NCI-H2227 (cell line): Measurements from ENCODE around the gene LOX.

Experiments used
- DNase-seq: peaks from one replicate; lab custom pipeline; 2025; ENCODE audit not compliant: unreplicated experiment; lab: John Stamatoyannopoulos, UW

The LOX gene, protein sequence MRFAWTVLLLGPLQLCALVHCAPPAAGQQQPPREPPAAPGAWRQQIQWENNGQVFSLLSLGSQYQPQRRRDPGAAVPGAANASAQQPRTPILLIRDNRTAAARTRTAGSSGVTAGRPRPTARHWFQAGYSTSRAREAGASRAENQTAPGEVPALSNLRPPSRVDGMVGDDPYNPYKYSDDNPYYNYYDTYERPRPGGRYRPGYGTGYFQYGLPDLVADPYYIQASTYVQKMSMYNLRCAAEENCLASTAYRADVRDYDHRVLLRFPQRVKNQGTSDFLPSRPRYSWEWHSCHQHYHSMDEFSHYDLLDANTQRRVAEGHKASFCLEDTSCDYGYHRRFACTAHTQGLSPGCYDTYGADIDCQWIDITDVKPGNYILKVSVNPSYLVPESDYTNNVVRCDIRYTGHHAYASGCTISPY

DNA sequence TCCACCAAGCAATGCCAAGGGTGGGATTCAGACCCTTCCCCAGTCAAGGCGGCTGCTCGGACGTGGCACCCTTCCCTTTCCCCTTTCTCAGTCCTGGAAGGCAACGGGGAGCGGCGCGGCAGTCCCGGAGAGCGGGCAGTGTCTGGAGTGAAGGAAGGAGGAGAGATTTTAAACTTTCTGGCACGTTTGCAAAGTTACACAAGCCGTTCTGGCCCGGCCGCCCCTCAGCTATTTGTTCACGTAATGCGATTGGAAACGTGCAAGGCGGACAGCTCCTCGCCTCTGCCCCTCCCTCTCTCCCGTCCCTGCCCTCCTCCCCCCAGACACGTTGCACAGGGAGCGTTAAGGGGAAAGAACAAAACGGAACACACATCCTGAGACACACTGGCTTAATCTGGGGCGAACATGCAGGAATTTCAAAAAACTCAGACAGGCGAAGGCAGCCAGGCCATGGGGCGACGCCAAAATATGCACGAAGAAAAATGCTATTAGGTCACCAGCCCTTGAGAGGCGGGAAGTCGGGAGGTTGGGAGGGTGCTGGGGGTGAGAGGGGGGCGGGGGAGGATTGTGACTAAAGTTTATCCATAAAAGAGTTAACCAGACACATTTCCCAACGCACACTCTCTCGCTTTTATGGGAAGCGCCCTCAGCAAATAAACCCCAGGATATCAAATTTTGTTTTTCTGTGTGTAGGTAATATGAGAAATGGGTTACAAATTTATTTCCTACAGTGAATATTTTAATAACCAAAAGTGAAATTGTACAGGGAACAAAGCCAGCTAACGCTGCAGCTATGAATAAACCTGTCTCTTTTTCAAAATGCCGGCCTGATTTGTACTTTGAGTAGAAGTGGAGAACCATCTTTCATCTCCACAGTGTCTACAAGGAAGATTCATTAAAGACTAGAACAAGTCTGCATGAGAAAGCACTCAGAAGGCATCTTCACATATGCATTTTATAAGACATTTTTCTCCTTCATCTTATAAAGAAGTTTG is at the start of gene LOX:
Gene LOX (minus strand): TSS at position 144 of the 995 bp plus-strand sequence. CDS start 274 bp downstream, outside the sequence.
- DNase-seq: peak; percentile 64

DNA sequence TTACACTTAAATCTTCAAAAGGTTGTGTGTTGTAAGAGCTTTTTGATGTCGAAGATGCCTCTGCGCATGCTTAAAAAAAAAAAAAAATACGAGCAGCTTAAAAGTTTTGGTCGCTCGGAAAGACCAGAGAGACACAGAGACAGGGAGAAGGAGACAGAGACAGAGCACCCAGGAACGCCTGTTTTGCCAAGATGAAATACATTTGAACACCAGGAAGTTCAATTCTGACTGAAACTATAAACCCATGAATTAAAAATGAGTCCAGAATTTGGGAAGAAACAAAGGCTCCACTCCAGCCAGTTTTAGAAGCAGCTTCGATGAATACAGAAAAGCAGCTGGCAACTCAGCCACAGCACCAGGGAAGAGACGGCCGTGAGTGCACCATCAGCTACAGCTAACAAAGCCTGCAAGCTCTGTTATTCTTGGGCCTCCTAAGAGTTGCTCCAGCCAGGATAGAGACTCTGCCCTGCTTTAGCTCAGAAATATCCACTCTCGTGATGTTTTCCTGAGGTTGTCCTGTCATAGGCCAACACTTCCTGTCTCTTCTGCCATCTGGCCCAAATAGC is 48.8 kb upstream of the LOX start:
- no peak for DNase-seq

DNA sequence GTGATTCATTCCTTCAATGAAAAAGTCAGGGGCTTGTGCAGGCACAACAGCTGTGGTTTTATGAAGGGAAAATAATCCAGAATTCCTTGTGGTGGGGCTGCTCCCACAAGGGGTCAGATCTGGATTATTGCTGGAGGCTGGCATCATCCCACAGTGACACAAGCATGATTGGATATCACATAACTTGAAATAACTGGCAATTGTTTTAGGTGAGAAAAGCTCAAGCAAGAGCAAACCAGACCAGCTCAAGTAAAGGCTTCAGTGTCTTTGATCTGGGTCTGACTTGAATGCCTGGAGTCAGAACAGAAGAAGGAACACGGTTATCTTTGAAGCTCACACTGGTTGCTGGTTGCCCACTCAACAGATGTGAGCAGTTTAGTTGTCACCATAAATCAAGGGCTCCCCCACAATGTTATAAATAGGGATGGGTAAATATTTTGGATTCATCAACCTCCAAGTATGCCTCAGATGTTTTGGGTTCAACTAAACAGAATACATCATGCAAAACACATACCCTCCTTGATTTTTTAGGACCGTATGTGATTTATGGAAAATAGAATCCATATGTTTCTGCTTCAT is 48.2 kb upstream of the LOX start:
- no peak for DNase-seq

DNA sequence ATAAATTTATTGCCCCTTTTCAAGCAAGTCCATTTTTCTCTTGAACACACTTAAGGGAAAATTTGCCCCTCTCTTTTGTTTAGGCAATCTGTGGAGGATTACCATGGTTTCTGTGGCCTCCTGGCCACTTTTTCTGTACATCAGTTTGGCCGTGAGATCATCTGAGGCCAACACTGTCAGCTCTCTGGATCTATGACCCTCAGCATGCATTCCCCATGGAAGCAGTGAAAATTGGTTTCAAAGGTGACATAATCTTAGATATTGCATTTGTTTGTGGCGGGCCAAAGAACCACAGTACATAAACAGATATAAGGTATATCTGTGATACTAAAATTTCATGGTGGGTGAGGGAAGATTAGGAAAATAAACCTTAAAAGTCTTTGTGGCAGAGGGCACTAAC is 46.7 kb upstream of the LOX start:
- no peak for DNase-seq

DNA sequence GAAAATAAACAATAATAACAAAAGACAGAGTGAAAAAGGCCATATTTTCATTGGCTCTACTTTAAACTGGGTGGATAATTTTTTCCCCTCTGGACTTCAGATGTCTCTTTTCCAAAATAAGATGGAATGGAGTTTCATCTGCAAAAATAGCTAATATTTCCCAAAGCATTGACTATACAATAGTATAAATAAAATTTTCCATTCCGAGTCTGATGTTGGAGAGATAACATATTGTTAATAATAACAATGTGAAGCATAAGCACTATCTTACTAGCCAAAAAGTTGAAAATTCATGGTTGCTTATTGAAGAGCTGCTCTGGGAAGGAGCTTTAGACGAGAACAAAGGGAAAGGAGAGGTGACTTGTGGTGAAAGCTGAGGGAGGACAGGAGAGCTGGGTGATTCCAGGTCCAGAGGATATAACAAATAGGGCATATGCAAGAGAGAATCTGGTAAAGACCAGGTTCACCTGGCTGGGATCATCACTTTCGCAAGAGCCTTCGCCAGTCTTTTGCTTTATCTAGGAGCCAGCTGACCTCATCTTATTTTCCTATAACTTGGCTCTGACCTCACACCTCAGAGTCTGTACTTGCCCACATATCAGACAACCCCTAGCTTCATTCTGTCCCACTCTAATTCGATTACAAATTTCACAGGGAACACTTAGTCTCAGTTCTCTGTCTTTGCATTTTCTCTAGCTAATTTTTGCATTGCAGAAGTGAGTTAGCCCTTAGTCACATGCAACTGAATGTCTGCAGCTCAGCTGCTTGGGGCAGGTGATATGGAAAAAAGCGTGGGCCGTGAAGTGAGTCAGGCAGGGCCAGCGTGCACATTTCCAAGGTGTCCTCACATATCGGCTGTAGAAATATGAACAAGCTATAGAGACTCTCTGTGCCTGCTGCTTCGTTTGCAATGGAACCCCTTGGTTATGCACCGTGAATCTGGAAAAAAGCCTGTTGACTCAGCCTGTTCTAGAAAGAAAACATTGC is 43.7 kb upstream of the LOX start:
- DNase-seq: no peak

DNA sequence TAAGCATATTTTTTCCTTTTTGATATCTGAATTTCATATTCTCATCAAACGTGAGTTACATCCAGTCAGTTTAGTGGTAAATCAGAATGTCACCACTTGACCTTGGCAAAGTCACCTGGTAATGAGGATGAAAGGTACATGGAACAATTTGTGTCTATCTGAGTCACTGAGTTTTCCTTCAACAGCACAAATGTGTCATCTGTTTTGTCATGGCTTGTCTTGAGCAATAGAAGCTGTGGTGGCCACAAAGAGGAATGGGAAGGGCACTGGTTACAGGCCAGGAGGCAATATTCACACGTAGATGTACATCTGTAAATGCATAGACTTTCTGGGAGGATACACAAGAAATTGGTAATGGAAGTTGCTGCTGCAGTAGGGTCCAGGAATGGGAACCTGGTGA is 42.9 kb upstream of the LOX start:
- no peak for DNase-seq

DNA sequence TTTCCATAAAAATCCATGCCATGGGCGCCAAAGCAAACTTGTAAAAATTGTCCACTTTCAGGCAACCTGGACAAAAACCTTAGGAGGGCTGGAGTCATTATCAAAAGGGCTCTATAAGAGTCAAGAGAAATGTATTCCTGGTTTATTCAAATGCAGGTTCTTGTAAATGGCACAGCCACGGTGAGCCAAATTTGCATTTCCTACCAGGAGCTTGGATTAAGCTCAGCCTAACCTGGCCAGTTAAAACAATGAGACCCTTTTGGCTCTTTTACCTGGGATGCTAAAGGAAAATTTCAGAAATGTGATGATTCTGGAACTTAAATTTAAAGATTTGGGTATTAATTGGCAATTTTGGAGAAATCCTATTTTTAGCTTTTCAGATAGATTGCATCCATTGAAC is 42.4 kb upstream of the LOX start:
- DNase-seq: no peak

DNA sequence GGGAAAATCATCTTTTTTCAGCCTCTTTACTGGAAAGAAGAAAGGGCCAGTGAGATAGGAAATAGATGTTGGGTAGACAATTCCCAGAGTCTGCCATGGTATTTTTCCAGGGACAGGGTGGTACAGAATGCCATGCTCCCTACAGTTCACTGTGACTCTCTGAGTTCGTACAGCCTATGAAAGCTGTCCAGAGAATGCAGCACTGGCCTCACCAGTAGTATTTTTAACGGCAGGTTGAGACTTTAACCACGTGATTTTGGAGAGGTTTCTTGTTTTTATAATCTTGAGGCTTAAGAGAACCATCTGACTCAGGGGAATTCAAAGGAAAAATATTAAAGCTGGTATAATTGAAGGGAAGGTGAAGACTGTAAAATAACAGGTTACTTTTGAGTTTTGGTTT is 41.1 kb upstream of the LOX start:
- DNase-seq: no peak

DNA sequence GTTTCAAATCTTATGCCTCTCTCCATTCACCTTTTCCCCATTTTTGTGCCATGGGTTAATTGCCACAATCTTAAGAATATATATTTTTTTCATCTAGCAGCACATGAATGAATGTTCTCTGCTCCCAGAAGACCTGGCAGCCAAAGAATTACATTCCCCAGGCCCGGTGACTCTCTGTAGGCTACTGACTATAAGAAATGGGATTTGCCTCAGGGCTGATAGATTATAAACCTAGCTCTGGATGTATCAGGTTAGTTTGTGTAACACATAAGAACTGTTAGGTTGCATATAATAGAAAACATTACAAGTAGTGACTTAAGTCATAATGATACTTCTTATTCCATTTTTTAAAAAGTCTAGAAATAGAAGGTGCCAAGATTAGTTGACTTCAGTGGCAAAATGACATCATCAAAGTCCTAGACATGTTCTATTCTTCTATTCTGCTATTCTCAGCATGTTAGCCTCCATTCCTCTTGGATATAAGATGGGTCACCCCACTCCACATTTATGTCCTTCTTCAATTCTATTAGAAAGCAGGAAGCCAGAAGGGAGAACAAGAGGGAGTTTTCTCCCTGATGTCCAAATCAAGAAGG is 40.4 kb upstream of the LOX start:
- no peak for DNase-seq

DNA sequence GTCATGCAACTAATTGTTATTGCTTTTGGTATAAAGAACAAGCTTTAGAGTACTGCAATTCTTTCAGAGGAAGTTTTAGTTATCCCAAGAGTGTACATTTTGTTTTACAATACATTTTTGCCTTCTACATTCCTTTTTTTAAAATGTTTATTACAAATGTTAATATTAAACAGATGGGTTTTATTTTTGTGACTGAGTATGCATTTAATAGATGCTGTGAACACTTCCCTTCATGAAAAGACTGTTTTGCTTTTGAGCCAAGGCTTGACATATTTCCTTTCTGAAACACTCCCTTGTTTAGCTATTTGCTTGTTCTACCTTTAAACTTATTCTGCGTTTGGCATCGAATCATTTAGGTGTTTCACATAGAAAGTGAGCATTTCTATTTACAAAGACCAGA is 36.4 kb upstream of the LOX start:
- DNase-seq: no peak

DNA sequence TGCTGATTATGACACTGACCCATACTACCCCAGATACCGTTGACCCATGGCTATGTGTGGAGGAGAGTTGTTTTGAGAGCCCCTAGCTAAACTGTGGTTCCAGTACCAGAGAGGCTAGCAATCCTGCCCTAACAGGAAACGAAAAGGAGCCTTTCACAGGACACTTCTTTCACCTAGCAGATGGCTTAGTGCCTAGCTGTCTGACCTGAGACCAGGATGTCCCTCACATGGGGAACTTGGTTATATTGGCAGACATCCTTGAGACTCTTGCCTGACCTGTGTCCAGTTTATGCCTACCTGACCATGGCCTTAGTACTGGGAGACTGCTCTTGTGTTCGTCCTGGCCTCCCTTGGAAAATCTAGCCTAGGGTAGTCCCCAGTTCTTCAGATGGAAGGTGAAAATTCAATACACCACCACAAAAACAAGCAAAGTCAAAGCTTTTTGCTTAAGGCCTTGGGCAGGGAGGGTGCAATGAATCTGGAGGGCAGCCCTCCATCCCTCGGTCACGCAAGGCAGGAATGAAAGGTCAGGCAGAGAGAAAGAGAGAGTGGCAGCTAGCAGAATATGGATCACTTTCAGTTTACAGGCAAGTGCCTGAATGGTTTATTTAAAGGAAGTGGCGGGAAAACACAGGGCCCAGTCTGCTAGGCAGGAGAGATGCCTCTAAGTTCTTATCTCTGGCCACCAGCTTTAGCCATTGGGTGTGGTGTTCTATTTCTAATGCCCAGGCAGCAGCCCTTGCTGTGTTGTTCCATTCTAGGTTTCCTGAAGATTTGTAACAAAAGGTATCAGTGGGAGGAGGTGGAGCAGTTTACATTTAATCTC is 34.9 kb upstream of the LOX start:
- no peak for DNase-seq

DNA sequence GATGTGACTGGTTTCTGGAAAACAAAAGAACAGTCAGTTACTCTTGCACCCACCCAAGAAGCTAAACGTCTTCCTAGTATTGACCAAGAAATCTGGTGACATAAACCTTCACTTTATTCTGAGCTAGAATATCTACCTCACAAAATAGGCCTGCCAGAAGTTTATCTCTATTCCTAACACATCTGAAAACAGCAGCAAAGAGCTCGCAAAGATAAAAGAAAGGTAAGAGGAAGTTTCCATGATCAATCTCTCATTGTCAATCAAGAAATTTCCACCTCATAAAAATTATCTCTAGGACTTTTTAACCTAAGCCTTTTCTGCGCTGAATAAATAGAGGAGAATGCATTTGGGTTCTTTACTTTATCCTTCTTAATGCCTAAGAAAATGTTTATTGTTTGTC is 34.0 kb upstream of the LOX start:
- no peak for DNase-seq

DNA sequence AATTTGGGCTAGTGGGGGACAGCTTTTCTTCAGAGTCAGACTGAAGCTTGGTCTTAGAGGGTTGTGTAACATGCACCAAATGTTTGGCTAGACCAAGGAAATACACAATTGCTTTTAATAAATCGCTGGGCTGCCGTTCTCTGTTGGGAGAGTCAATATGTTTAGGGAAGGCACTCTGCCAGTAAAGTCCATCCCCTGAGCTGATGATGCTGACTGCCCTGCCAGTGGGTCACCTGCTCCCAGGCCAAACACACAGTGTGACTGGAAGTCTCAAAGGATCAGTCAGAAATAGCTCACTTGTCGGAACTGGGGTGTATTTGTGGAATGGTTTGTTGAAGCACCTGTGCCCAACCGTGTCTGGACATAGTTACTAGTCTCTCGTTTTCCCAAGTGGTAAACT is 33.4 kb upstream of the LOX start:
- no peak for DNase-seq

DNA sequence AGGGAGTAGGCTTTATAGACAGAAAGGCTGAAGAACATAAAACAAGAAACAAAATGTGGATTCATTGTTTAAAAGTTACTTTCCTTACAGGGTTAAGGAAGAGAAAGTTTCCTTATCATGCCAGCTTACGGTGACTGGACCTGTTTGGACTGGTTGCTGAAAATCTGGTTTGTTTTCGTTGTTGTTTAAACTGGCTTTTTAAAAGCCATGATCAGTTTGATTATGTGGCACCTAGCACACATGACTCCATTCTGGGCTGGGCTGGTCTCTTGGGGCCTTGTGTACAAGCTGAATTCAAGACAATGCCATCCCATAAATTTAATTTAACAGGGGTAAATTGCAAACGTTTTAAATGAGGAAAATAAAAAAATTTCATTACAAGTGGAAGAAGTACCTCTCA is 32.9 kb upstream of the LOX start:
- DNase-seq: no peak

DNA sequence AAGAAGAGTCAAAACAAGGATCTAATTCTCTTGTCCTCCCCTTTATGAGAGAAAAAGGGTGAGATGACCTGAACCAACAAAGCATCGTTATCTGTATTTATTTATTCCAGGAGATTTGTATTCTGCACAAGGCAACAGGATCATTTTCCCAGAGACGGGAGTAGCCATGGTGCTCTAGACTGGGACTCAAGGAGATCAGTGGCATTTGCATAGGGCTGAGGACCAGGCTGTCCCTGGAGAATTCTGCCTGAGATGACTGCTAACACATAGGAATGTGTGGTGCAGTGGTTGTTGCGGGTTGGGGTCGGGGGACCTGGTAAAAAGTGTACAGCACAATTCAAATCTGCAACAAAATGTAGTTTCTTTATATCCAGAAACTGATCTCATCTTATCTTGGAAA is 29.0 kb upstream of the LOX start:
- DNase-seq: no peak

DNA sequence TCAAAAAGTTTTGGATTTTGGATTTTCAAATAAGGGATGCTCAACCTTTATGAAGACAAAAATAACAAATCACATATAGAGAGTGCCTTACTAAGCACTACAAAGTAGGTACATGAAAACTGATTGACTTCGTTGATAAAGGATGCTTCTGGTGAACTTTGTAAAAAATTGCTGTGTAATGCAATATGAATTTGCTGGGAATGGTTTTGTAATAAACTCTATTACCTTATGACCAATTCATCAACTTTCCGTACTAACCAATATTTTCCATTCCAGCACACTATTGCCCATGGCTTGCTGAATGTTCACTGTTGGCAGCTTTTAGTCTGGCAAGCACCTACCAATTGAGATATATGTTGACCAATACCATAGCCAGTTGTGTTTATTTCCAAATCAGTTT is 27.9 kb upstream of the LOX start:
- no peak for DNase-seq

DNA sequence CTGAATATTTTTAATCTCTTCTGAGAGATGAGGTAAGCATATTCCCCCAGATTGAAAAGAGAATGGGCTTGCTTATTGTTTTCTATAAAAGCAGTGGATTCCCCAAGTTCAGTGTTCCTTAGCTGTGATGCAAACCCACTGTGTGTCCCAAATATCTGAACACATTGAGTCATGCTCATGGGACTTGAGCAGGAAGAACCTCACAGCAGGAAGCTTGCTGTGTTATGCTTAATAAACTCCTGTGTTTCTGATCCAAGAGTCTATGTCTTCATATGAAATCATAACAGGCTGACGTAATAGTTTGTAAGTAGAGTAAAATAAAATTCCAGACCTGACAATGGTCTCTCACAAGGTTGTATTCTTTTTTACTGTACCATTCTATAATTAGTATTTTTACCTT is 24.8 kb upstream of the LOX start:
- DNase-seq: no peak

DNA sequence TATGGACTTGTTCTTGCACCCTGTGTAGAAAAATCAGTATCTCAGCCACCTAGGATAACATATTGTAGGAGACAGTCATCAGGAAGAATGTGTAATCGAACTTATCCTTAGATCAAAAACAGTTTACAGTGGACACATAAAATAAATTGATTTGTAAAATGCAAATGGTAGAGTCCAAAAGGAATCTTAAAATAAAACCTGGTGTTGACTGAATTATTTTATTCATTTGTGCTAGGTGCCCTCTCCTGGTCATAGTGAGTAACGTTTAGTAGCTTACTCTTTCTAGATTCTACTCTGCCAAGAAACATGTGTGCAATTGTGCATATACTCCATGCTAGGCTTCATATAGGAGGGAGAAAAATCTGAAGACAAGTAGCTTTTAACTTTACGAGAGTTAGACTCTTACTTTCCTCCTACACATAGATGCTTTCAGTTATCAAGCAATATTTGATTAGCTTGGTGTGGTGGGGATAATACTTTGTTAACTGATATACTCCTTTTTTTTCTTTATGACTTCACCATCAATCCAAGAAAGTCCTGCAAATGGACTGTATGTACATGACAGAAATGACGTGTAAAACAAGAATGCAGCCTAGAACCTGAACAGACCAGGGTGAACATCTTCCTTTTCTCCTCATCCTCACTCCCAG is 23.7 kb upstream of the LOX start:
- peak; percentile 53 for DNase-seq
